MM.1S (cell line): ENCODE results near the gene PCNA.

Experiments
- DNase-seq: peaks from one replicate; pipeline ENCODE4 v3.0.0-alpha.2; 2015
- H2AFZ ChIP-seq: fragments of 300-600 bp; sonication (generic); 2 replicates; pipeline ENCODE4 v1.6.0; 2016; ENCODE audit warnings: antibody characterized with exemption, low read length
- H3F3A ChIP-seq: fragments of 300-600 bp; sonication (generic); 2 replicates; pipeline ENCODE4 v1.6.1; 2016; ENCODE audit warnings: mild to moderate bottlenecking, antibody characterized with exemption, low read length, moderate library complexity, mixed read lengths; ENCODE audit not compliant: insufficient read depth
- H3K27ac ChIP-seq: fragments of 300-600 bp; sonication (generic); 2 replicates; pipeline ENCODE4 v1.5.1; 2016; ENCODE audit warnings: mild to moderate bottlenecking, low read length
- H3K27me3 ChIP-seq: fragments of 300-600 bp; sonication (generic); replicated peaks from 2 replicates; pipeline ENCODE4 v1.6.0; 2016; ENCODE audit warnings: low read length; ENCODE audit not compliant: insufficient read depth
- H3K36me3 ChIP-seq: fragments of 300-600 bp; sonication (generic); replicated peaks from 2 replicates; pipeline ENCODE4 v1.6.1; 2016; ENCODE audit warnings: mild to moderate bottlenecking, low read length, mixed read lengths; ENCODE audit not compliant: insufficient read depth
- H3K4me1 ChIP-seq: fragments of 300-600 bp; sonication (generic); 2 replicates; pipeline ENCODE4 v1.6.1; 2016; ENCODE audit warnings: low read length, mixed read lengths
- H3K4me2 ChIP-seq: fragments of 300-600 bp; sonication (generic); 2 replicates; pipeline ENCODE4 v1.6.0; 2016; ENCODE audit warnings: low read depth, low read length
- H3K4me3 ChIP-seq: fragments of 300-600 bp; sonication (generic); 2 replicates; pipeline ENCODE4 v1.5.1; 2016; ENCODE audit warnings: low read length, mixed read lengths
- H3K79me2 ChIP-seq: fragments of 300-600 bp; sonication (generic); 2 replicates; pipeline ENCODE4 v1.6.1; 2016; ENCODE audit warnings: mixed run types, low read length, mixed read lengths
- H3K9ac ChIP-seq: fragments of 300-600 bp; sonication (generic); 2 replicates; pipeline ENCODE4 v1.6.1; 2016; ENCODE audit warnings: low read length, mixed read lengths
- H3K9me2 ChIP-seq: fragments of 300-600 bp; sonication (generic); replicated peaks from 2 replicates; pipeline ENCODE4 v1.6.1; 2016; ENCODE audit warnings: mild to moderate bottlenecking, low read length, mixed read lengths; ENCODE audit not compliant: insufficient read depth
- H3K9me3 ChIP-seq: fragments of 300-600 bp; sonication (generic); replicated peaks from 2 replicates; pipeline ENCODE4 v1.6.1; 2016; ENCODE audit warnings: mild to moderate bottlenecking, low read length, mixed read lengths; ENCODE audit not compliant: insufficient read depth
- H4K20me1 ChIP-seq: fragments of 300-600 bp; sonication (generic); 2 replicates; pipeline ENCODE4 v1.6.1; 2016; ENCODE audit warnings: mild to moderate bottlenecking, low read length, moderate library complexity, mixed read lengths; ENCODE audit not compliant: insufficient read depth
- CTCF ChIP-seq: fragments of 300-600 bp; sonication (generic); IDR thresholded peaks from 2 replicates; pipeline ENCODE4 v1.5.1; 2016; ENCODE audit warnings: antibody characterized with exemption, low read length, mixed read lengths
- EZH2 ChIP-seq: fragments of 300-600 bp; sonication (generic); optimal IDR thresholded peaks from 2 replicates; pipeline ENCODE3; 2017; ENCODE audit warnings: low read depth, mild to moderate bottlenecking, antibody characterized with exemption, low read length, mixed read lengths
- EZH2phosphoT487 ChIP-seq: fragments of 300-600 bp; sonication (generic); IDR thresholded peaks from 2 replicates; pipeline ENCODE4 v1.6.1; 2018; ENCODE audit warnings: antibody characterized with exemption, low read length

Gene PCNA

GRCh38 chr20:5096463-5096862 lies 23.3 kb downstream of the PCNA start:
- no peak overlapping the region for H3K27ac ChIP-seq
- H3K27me3 ChIP-seq, result no peaks in the 10 kb centered on the region

GRCh38 chr20:5095931-5096330 lies 23.8 kb downstream of the PCNA start:
- no peak for DNase-seq
- Histone ChIP-seq H3K9me2 (no peaks in the 10 kb centered on the region), H3K9ac (no peak overlapping the region), H2AFZ (no peak overlapping the region), H3K79me2 (no peaks in the 10 kb centered on the region), H3K4me1 (no peaks in the 10 kb centered on the region), H3K27ac (no peak overlapping the region), H3K9me3 (no peaks in the 10 kb centered on the region), H3K4me2 (no peak overlapping the region), H3K27me3 (no peaks in the 10 kb centered on the region), H4K20me1 (no peaks in the 10 kb centered on the region), H3K36me3 (no peaks in the 10 kb centered on the region; the same call in 1 of the 2 replicates), H3K4me3 (no peak overlapping the region), H3F3A (no peaks in the 10 kb centered on the region)
- TF ChIP-seq EZH2phosphoT487 (no peak), EZH2 (no peak), CTCF (no peak)

More at GRCh38 chr20:5096463-5096862, 23.3 kb downstream of the PCNA start:
- H3K36me3 ChIP-seq, result no peaks in the 10 kb centered on the region; the same call in 1 of the 2 replicates
- TF ChIP-seq EZH2phosphoT487 (no peak), EZH2 (no peak), CTCF (no peak)
- no peaks in the 10 kb centered on the region for H3K9me2 ChIP-seq
- no peak overlapping the region for H3K4me3 ChIP-seq
- H2AFZ ChIP-seq, result no peak overlapping the region
- H3K9ac ChIP-seq, result no peak overlapping the region
- H4K20me1 ChIP-seq, result no peaks in the 10 kb centered on the region
- H3K79me2 ChIP-seq, result no peaks in the 10 kb centered on the region
- no peak for DNase-seq
- no peaks in the 10 kb centered on the region for H3K9me3 ChIP-seq
- H3K4me2 ChIP-seq, result no peak overlapping the region
- H3F3A ChIP-seq, result no peaks in the 10 kb centered on the region
- H3K4me1 ChIP-seq, result no peaks in the 10 kb centered on the region

GRCh38 chr20:5095454-5095853 lies 24.3 kb downstream of the PCNA start:
- H3K4me1 ChIP-seq, result peaks cover 3% of the 10 kb centered on the region
- no peak overlapping the region for H3K27ac ChIP-seq
- no peaks in the 10 kb centered on the region; the same call in 1 of the 2 replicates for H3K36me3 ChIP-seq

More at GRCh38 chr20:5095454-5095853, 24.3 kb downstream of the PCNA start:
- Histone ChIP-seq H3K4me3 (no peak overlapping the region), H3K9ac (no peak overlapping the region), H2AFZ (no peak overlapping the region), H3K4me2 (no peak overlapping the region), H3K27me3 (no peaks in the 10 kb centered on the region), H3K79me2 (no peaks in the 10 kb centered on the region), H3K9me2 (no peaks in the 10 kb centered on the region), H4K20me1 (no peaks in the 10 kb centered on the region), H3K9me3 (no peaks in the 10 kb centered on the region), H3F3A (peaks cover 1% of the 10 kb centered on the region)
- DNase-seq, result no peak
- TF ChIP-seq CTCF (no peak), EZH2phosphoT487 (no peak), EZH2 (no peak)
